SJSA1 (cell line): Measurements from ENCODE around the gene DNAJC28. TPM values are rescaled to one million over a fixed set of nuclear protein-coding genes. Genes with fewer than 3 reads are reported as not detected.

Experiments used
- DNase-seq, 2 experiments: peaks; one replicate each; pipeline ENCODE4 v3.0.0-alpha.2; 2015 to 2020; ENCODE audit warnings: low spot score in 2 of 2, low read depth in 1 of 2
- H3K27ac ChIP-seq: fragments of 250-450 bp; sonication (Bioruptor Pico); 2 replicates; pipeline ENCODE4 v1.5.1; 2020; ENCODE audit warnings: mild to moderate bottlenecking, moderate library complexity
- H3K27me3 ChIP-seq: fragments of 250-450 bp; sonication (Bioruptor Pico); replicated peaks from 2 replicates; pipeline ENCODE4 v1.5.1; 2020; ENCODE audit warnings: mild to moderate bottlenecking, moderate library complexity
- H3K36me3 ChIP-seq: fragments of 250-450 bp; sonication (Bioruptor Pico); 2 replicates; pipeline ENCODE4 v1.5.1; 2020; ENCODE audit warnings: mild to moderate bottlenecking
- H3K4me1 ChIP-seq: fragments of 250-450 bp; sonication (Bioruptor Pico); replicated peaks from 2 replicates; pipeline ENCODE4 v1.6.1; 2021; ENCODE audit warnings: mild to moderate bottlenecking
- H3K4me3 ChIP-seq: fragments of 250-450 bp; sonication (Bioruptor Pico); 2 replicates; pipeline ENCODE4 v1.5.1; 2020; ENCODE audit warnings: mild to moderate bottlenecking
- H3K9me3 ChIP-seq: fragments of 250-450 bp; sonication (Bioruptor Pico); replicated peaks from 2 replicates; pipeline ENCODE4 v1.5.1; 2020; ENCODE audit warnings: mild to moderate bottlenecking
- total RNA-seq: library from RNA; depleted of rRNA; stranded (reverse); fragments of >200 nt; shearing (Covaris generic); gene quantifications from 2 replicates; pipeline ENCODE4 v1.2.3, GENCODE V29; 2014; rRNA removed

The DNAJC28 gene
- total RNA-seq, 1 experiment from 2014 or later, result 1.6 TPM

DNA sequence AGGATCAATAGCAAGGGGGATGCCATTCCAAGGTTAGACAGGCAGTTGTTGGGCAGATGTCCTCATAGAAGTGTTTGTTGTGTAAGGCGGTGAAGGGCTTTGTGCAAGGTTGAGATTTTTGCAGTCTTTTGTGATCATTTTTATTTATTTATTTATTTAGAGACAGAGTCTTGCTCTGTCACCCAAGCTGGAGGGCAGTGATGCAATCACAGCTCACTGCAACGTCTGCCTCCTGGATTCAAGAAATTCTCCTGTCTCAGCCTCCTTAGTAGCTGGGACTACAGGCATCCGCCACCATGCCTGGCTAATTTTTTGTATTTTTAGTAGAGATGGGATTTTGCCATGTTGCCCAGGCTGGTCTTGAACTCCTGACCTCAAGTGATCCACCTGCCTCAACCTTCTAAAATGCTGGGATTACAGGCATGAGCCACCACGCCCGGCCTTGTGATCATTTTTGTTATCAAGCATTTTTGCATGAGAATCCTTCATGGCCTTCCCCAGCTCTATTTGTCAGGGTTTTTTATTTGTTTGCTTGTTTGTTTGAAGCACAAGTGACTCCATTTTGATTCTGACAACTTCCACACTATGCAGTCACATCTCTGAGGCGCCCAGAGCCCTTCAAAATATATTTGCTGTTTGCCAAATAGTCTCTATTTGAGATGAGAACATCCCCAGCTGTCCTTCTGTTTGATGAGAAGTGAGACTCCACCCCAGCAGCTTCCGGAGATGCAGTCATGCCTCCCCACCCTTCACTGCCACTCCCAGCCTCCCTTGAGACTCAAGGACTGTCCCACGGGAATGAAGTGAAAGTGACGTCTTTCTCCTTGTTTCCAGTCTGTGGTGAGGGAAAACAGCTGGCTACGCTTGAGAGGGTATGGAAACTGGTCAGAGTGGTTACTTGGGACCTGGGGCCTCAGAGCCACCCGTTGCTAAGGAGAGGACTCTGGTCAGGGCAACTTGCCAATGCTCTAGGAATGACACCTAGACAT lies 49.7 kb downstream of the DNAJC28 start:
- H3K27ac ChIP-seq, result peak overlapping the region; percentile 65
- peak; percentile 84 to 85 for DNase-seq
- H3K4me1 ChIP-seq, result peaks cover 31% of the 10 kb centered on the region
- H3K9me3 ChIP-seq, result no peaks in the 10 kb centered on the region
- no peaks in the 10 kb centered on the region for H3K27me3 ChIP-seq
- H3K4me3 ChIP-seq, result no peak overlapping the region
- peaks cover 24% of the 10 kb centered on the region for H3K36me3 ChIP-seq

Other genes with a start within 250 kb of the DNAJC28 start
- 51.4 and 77.5 TPM in 2 replicates for gene IL10RB, start 225.3 kb downstream of the DNAJC28 start, total RNA-seq
- gene IFNAR1, start 166.7 kb downstream of the DNAJC28 start, total RNA-seq, result 9.7 and 16.2 TPM in 2 replicates
- 68.4 and 92.0 TPM in 2 replicates for gene IFNGR2, start 88.3 kb downstream of the DNAJC28 start, total RNA-seq
- 39.7 and 39.9 TPM in 2 replicates for gene TMEM50B, start 11.7 kb downstream of the DNAJC28 start, total RNA-seq
- 59.9 and 92.7 TPM in 2 replicates for gene GART, start 50.4 kb upstream of the DNAJC28 start, total RNA-seq
- 65.1 and 115 TPM in 2 replicates for gene SON, start 51.3 kb upstream of the DNAJC28 start, total RNA-seq
- 46.9 and 63.8 TPM in 2 replicates for gene DONSON, start 97.0 kb upstream of the DNAJC28 start, total RNA-seq
- gene CRYZL1, start 150.0 kb upstream of the DNAJC28 start, total RNA-seq, result 15.3 and 16.5 TPM in 2 replicates
- 25.8 and 53.2 TPM in 2 replicates for gene ITSN1, start 150.8 kb upstream of the DNAJC28 start, total RNA-seq